GM23338 (cell line): ENCODE measurements around the gene GPC5. TPM values are rescaled to one million over a fixed set of nuclear protein-coding genes. Genes with fewer than 3 reads are reported as not detected.

Experiments
- ATAC-seq: fragments of 200-7000 bp; cut with Tn5 transposase; 3 replicates; pipeline ENCODE4 v1.9.1; 2020
- DNase-seq: peaks from one replicate; pipeline ENCODE4 v3.0.0-alpha.2; 2015; ENCODE audit warnings: low spot score
- H2AFZ ChIP-seq: fragments of 200-600 bp; sonication (generic); 2 replicates; pipeline ENCODE4 v1.8.0; 2016; ENCODE audit warnings: antibody characterized with exemption, mild to moderate bottlenecking, moderate library complexity
- H3F3A ChIP-seq: fragments of 200-600 bp; sonication (generic); replicated peaks from 2 replicates; pipeline ENCODE4 v1.8.0; 2017; ENCODE audit warnings: antibody characterized with exemption, mixed run types, low read depth
- H3K27ac ChIP-seq: fragments of 200-600 bp; sonication (generic); 2 replicates; pipeline ENCODE4 v1.6.1; 2016; ENCODE audit warnings: low read depth
- H3K27me3 ChIP-seq: fragments of 200-600 bp; sonication (generic); 2 replicates; pipeline ENCODE4 v1.8.0; 2016; ENCODE audit warnings: mild to moderate bottlenecking, mixed run types, moderate library complexity; ENCODE audit not compliant: insufficient read depth
- H3K36me3 ChIP-seq: fragments of 200-600 bp; sonication (generic); 2 replicates; pipeline ENCODE4 v1.8.0; 2016; ENCODE audit warnings: mild to moderate bottlenecking; ENCODE audit not compliant: insufficient read depth
- H3K4me1 ChIP-seq: fragments of 200-600 bp; sonication (generic); 2 replicates; pipeline ENCODE4 v1.8.0; 2016; ENCODE audit warnings: mild to moderate bottlenecking, moderate library complexity; ENCODE audit not compliant: insufficient read depth
- H3K4me2 ChIP-seq: fragments of 200-600 bp; sonication (generic); 2 replicates; pipeline ENCODE4 v1.7.1; 2017; ENCODE audit warnings: mixed run types
- H3K4me3 ChIP-seq: fragments of 200-600 bp; sonication (generic); 2 replicates; pipeline ENCODE4 v1.6.1; 2016; ENCODE audit warnings: mixed run types
- H3K79me2 ChIP-seq: fragments of 200-600 bp; sonication (generic); replicated peaks from 2 replicates; pipeline ENCODE4 v1.8.0; 2017; ENCODE audit warnings: mild to moderate bottlenecking; ENCODE audit not compliant: insufficient read depth
- H3K9me2 ChIP-seq: fragments of 200-600 bp; sonication (generic); 2 replicates; pipeline ENCODE4 v1.8.0; 2017; ENCODE audit not compliant: insufficient read depth
- H4K20me1 ChIP-seq: fragments of 200-600 bp; sonication (generic); replicated peaks from 2 replicates; pipeline ENCODE4 v1.8.0; 2017; ENCODE audit warnings: mild to moderate bottlenecking; ENCODE audit not compliant: insufficient read depth
- H3K27ac Mint-ChIP-seq: 2 replicates; pipeline ENCODE4 v1.8.0; 2020; ENCODE audit warnings: inconsistent platforms, mild to moderate bottlenecking, moderate library complexity, mixed read lengths
- H3K27me3 Mint-ChIP-seq: 3 replicates; pipeline ENCODE4 v1.8.0; 2022; ENCODE audit warnings: low read depth, mild to moderate bottlenecking, moderate library complexity, mixed read lengths, inconsistent platforms; ENCODE audit not compliant: insufficient read depth, poor library complexity
- H3K36me3 Mint-ChIP-seq: 3 replicates; pipeline ENCODE4 v1.8.0; 2021; ENCODE audit warnings: low read depth, mild to moderate bottlenecking, inconsistent platforms, moderate library complexity, mixed read lengths
- H3K4me1 Mint-ChIP-seq: 3 replicates; pipeline ENCODE4 v1.8.0; 2020; ENCODE audit warnings: mild to moderate bottlenecking, inconsistent platforms, mixed read lengths
- H3K4me3 Mint-ChIP-seq: 3 replicates; pipeline ENCODE4 v1.8.0; 2021; ENCODE audit warnings: moderate library complexity, mild to moderate bottlenecking, inconsistent platforms, mixed read lengths
- H3K9me3 Mint-ChIP-seq: 3 replicates; pipeline ENCODE4 v1.8.0; 2020; ENCODE audit warnings: moderate library complexity, mild to moderate bottlenecking, inconsistent platforms, mixed read lengths
- CREB1 ChIP-seq: fragments of 250-450 bp; sonication (Bioruptor Pico); IDR thresholded peaks from 2 replicates; pipeline ENCODE4 v1.5.0; 2020; ENCODE audit warnings: low read depth, mild to moderate bottlenecking, moderate library complexity
- EZH2 ChIP-seq: fragments of 200-600 bp; sonication (generic); IDR thresholded peaks from one replicate; pipeline ENCODE4 v1.8.0; 2017; ENCODE audit warnings: antibody characterized with exemption, mild to moderate bottlenecking, low read depth; ENCODE audit not compliant: unreplicated experiment
- JUNB ChIP-seq: IDR thresholded peaks from one replicate; pipeline ENCODE4 v1.6.1; 2016; ENCODE audit warnings: antibody characterized with exemption; ENCODE audit not compliant: unreplicated experiment
- NANOG ChIP-seq: IDR thresholded peaks from 2 replicates; pipeline ENCODE4 v1.6.1; 2016; ENCODE audit warnings: antibody characterized with exemption, borderline replicate concordance
- POLR2AphosphoS5 ChIP-seq: IDR thresholded peaks from 2 replicates; pipeline ENCODE4 v1.6.1; 2016; ENCODE audit warnings: antibody characterized with exemption, low read depth
- ZNF462 ChIP-seq: fragments of 250-450 bp; sonication (Bioruptor Pico); IDR thresholded peaks from 2 replicates; pipeline ENCODE4 v1.5.0; 2020; ENCODE audit warnings: mild to moderate bottlenecking, moderate library complexity
- polyA plus RNA-seq: library from polyadenylated mRNA; unstranded; fragments of >200 nt; fragmentation: Nextera tagmentation; extraction: Ambion mirVana; gene quantifications from 2 replicates; pipeline ENCODE4 v1.2.1, GENCODE V29; 2016
- total RNA-seq: library from RNA; depleted of rRNA; stranded (reverse); fragments of >200 nt; shearing (Covaris generic); gene quantifications from 2 replicates; pipeline ENCODE4 v1.2.3, GENCODE V29; 2014

Gene GPC5
- total and polyA plus RNA-seq, 2 experiments from 2014 or later, result 0.95 to 1.1 TPM

GRCh38 chr13:92512852-92513251, 1114.4 kb downstream of the GPC5 start (continued):
- TF ChIP-seq POLR2AphosphoS5 (no peak), ZNF462 (CRISPR knock-in tag) (no peak), CREB1 (CRISPR knock-in tag) (no peak)

- Histone ChIP-seq H3K9me2 (peaks cover 4% of the 10 kb centered on the region; the same call in 1 of the 2 replicates), H3K4me1 (no peaks in the 10 kb centered on the region), H4K20me1 (no peaks in the 10 kb centered on the region), H3K4me2 (no peak overlapping the region), H3K27me3 (no peaks in the 10 kb centered on the region), H3K79me2 (no peaks in the 10 kb centered on the region), H3K4me3 (no peak overlapping the region), H3K27ac (no peak overlapping the region), H3K36me3 (no peaks in the 10 kb centered on the region), H2AFZ (no peak overlapping the region), H3F3A (no peaks in the 10 kb centered on the region)
- H3K4me1 Mint-ChIP-seq, result peaks cover 5% of the 10 kb centered on the region; the same call in 1 of the 3 replicates
- DNase-seq (no peak), ATAC-seq (no peak)
- H3K36me3 Mint-ChIP-seq, result peaks cover 6% of the 10 kb centered on the region; the same call in 1 of the 3 replicates
- H3K4me3 Mint-ChIP-seq, result no peak overlapping the region
- no peak overlapping the region for H3K27ac Mint-ChIP-seq
- H3K27me3 Mint-ChIP-seq, result no peaks in the 10 kb centered on the region
- H3K9me3 Mint-ChIP-seq, result peaks cover 17% of the 10 kb centered on the region; the same call in 2 of the 3 replicates
- TF ChIP-seq EZH2 (no peak), POLR2AphosphoS5 (no peak), CREB1 (CRISPR knock-in tag) (no peak), NANOG (no peak), ZNF462 (CRISPR knock-in tag) (no peak), JUNB (no peak)
These were observed 1115.3 kb downstream of the GPC5 start for GRCh38 chr13:92513672-92514071.
